H1 (cell line): ENCODE data around the gene DPP10. TPM values are rescaled to one million over a fixed set of nuclear protein-coding genes. Genes with fewer than 3 reads are reported as not detected.

ENCODE experiments used
- CTCF ChIA-PET: fragments of 300-600 bp; sonication (Branson Sonifier 250); formaldehyde crosslinking; loops from one replicate; lab custom pipeline; 2021; ENCODE audit not compliant: partially characterized antibody; lab: Charles Lee
- POLR2A ChIA-PET: fragments of 300-600 bp; sonication (Branson Sonifier 250); formaldehyde crosslinking; loops from one replicate; lab custom pipeline; 2021; ENCODE audit warnings: inconsistent platforms; ENCODE audit not compliant: partially characterized antibody; lab: Charles Lee
- DNase-seq, 2 experiments: peaks; one replicate each; pipeline versions ENCODE4 v3.0.0 to v3.0.0-alpha.2; 2010 to 2022; ENCODE audit warnings: low spot score in 2 of 2, low read depth in 1 of 2, mixed read lengths in 1 of 2
- FAIRE-seq: peaks from 2 replicates; lab custom pipeline; 2011; peaks lifted over from hg19 to GRCh38; lab: Jason Lieb, UNC
- H2AFZ ChIP-seq: 2 replicates; pipeline ENCODE4 v1.8.1; 2012; ENCODE audit warnings: low read length, inconsistent platforms
- H2AK5ac ChIP-seq: 2 replicates; pipeline ENCODE4 v1.6.1; 2013; ENCODE audit warnings: low read depth, low read length
- H2BK120ac ChIP-seq: replicated peaks from 2 replicates; pipeline ENCODE3; 2013; ENCODE audit warnings: low read depth, low read length, inconsistent platforms
- H2BK12ac ChIP-seq: 2 replicates; pipeline ENCODE4 v1.6.1; 2013; ENCODE audit warnings: low read depth, low read length
- H2BK15ac ChIP-seq: 2 replicates; pipeline ENCODE4 v1.6.1; 2013; ENCODE audit warnings: low read length
- H2BK20ac ChIP-seq: 2 replicates; pipeline ENCODE4 v1.6.1; 2013; ENCODE audit warnings: low read length
- H2BK5ac ChIP-seq: 2 replicates; pipeline ENCODE4 v1.6.1; 2013; ENCODE audit warnings: low read depth, low read length
- H3K14ac ChIP-seq: 2 replicates; pipeline ENCODE4 v1.6.1; 2013; ENCODE audit warnings: inconsistent platforms; ENCODE audit not compliant: insufficient read length
- H3K18ac ChIP-seq: 2 replicates; pipeline ENCODE4 v1.6.1; 2013; ENCODE audit warnings: low read length; ENCODE audit errors: extremely low read depth
- H3K23ac ChIP-seq: 2 replicates; pipeline ENCODE4 v1.6.1; 2013; ENCODE audit warnings: inconsistent platforms; ENCODE audit not compliant: insufficient read length
- H3K23me2 ChIP-seq: 2 replicates; pipeline ENCODE4 v1.6.1; 2013; ENCODE audit warnings: low read depth, low read length
- H3K27ac ChIP-seq: 2 replicates; pipeline ENCODE4 v1.6.1; 2011; ENCODE audit warnings: low read depth, low read length, inconsistent platforms
- H3K27me3 ChIP-seq, 4 experiments: replicated peaks in 1 of 4; 1 replicate in 1 of 4; 2 replicates in 3 of 4; pipeline versions ENCODE4 v1.6.1 to v1.8.1; 2011 to 2013; ENCODE audit warnings: low read length in 3 of 4, mild to moderate bottlenecking in 3 of 4, inconsistent platforms in 2 of 4, mixed read lengths in 2 of 4, moderate library complexity in 1 of 4; ENCODE audit not compliant: control insufficient read depth in 3 of 4, insufficient read depth in 3 of 4; ENCODE audit errors: extremely low read depth in 1 of 4
- H3K36me3 ChIP-seq, 4 experiments: 2 replicates each; pipeline versions ENCODE4 v1.6.1 to v1.8.1; 2011 to 2013; ENCODE audit warnings: mild to moderate bottlenecking in 4 of 4, low read length in 3 of 4, moderate library complexity in 2 of 4, control low read depth in 1 of 4, inconsistent platforms in 1 of 4; ENCODE audit not compliant: insufficient read depth in 4 of 4, control insufficient read depth in 2 of 4
- H3K4ac ChIP-seq: replicated peaks from 2 replicates; pipeline ENCODE3; 2013; ENCODE audit warnings: low read length, low read depth, mixed read lengths, inconsistent platforms; ENCODE audit not compliant: insufficient read length
- H3K4me1 ChIP-seq, 4 experiments: replicated peaks in 1 of 4; 1 replicate in 1 of 4; 2 replicates in 3 of 4; pipeline versions ENCODE4 v1.6.1 to v1.8.1; 2011 to 2013; ENCODE audit warnings: low read length in 3 of 4, inconsistent platforms in 2 of 4, mixed read lengths in 1 of 4; ENCODE audit not compliant: insufficient read depth in 4 of 4, control insufficient read depth in 3 of 4
- H3K4me2 ChIP-seq, 2 experiments: 2 replicates each; pipeline versions ENCODE4 v1.6.1 to v1.8.1; 2011 to 2013; ENCODE audit warnings: low read depth in 2 of 2, low read length in 2 of 2, control low read depth in 1 of 2, inconsistent platforms in 1 of 2, mild to moderate bottlenecking in 1 of 2; ENCODE audit not compliant: insufficient read depth in 1 of 2
- H3K4me3 ChIP-seq, 4 experiments: fragments of 200-600, 300-600 bp in 1 of 4; sonication (generic), shearing (Covaris generic), sonication (Bioruptor Twin) in 1 of 4; 2 replicates each; pipeline versions ENCODE4 v1.5.1 to v1.8.1; 2011 to 2016; ENCODE audit warnings: low read length in 4 of 4, low read depth in 3 of 4, control low read depth in 2 of 4, inconsistent platforms in 2 of 4, mild to moderate bottlenecking in 2 of 4, mixed read lengths in 1 of 4, moderate library complexity in 1 of 4; ENCODE audit not compliant: insufficient read depth in 2 of 4; ENCODE audit errors: extremely low read depth in 1 of 4
- H3K56ac ChIP-seq: replicated peaks from 2 replicates; pipeline ENCODE3; 2013; ENCODE audit warnings: low read depth, mild to moderate bottlenecking, mixed read lengths, low read length, inconsistent platforms; ENCODE audit not compliant: insufficient read length
- H3K79me1 ChIP-seq: 2 replicates; pipeline ENCODE4 v1.6.1; 2013; ENCODE audit warnings: low read depth, low read length, control low read depth
- H3K79me2 ChIP-seq, 2 experiments: 2 replicates each; pipeline versions ENCODE4 v1.6.1 to v1.8.1; 2012 to 2013; ENCODE audit warnings: low read length in 2 of 2, mild to moderate bottlenecking in 2 of 2, inconsistent platforms in 1 of 2; ENCODE audit not compliant: insufficient read depth in 2 of 2, control insufficient read depth in 1 of 2
- H3K9ac ChIP-seq, 4 experiments: replicated peaks in 1 of 4; 1 replicate in 1 of 4; 2 replicates in 3 of 4; pipeline versions ENCODE4 v1.6.1 to v1.8.1; 2011 to 2013; ENCODE audit warnings: low read depth in 3 of 4, low read length in 3 of 4, control low read depth in 2 of 4, mild to moderate bottlenecking in 2 of 4, moderate library complexity in 2 of 4, inconsistent platforms in 1 of 4; ENCODE audit errors: extremely low read depth in 1 of 4
- H3K9me3 ChIP-seq, 2 experiments: 2 replicates each; pipeline versions ENCODE4 v1.6.1 to v1.8.1; 2012 to 2013; ENCODE audit warnings: mild to moderate bottlenecking in 2 of 2, moderate library complexity in 2 of 2, control low read depth in 1 of 2, inconsistent platforms in 1 of 2, low read depth in 1 of 2, low read length in 1 of 2, mixed read lengths in 1 of 2; ENCODE audit not compliant: insufficient read depth in 2 of 2
- H4K20me1 ChIP-seq, 2 experiments: replicated peaks in 1 of 2; 2 replicates each; pipeline versions ENCODE3 to v1.8.1; 2011 to 2013; ENCODE audit warnings: inconsistent platforms in 2 of 2, low read length in 2 of 2, mild to moderate bottlenecking in 1 of 2; ENCODE audit not compliant: insufficient read depth in 2 of 2, control insufficient read depth in 1 of 2
- H4K5ac ChIP-seq: 2 replicates; pipeline ENCODE4 v1.6.1; 2013; ENCODE audit warnings: low read length, low read depth, mixed read lengths, inconsistent platforms; ENCODE audit not compliant: insufficient read length
- H4K8ac ChIP-seq: 2 replicates; pipeline ENCODE4 v1.8.0; 2013; ENCODE audit warnings: mild to moderate bottlenecking, moderate library complexity, low read length, inconsistent platforms; ENCODE audit not compliant: insufficient read depth; ENCODE audit errors: extremely low read depth
- H4K91ac ChIP-seq: replicated peaks from 2 replicates; pipeline ENCODE3; 2013; ENCODE audit warnings: low read length, mixed read lengths, inconsistent platforms; ENCODE audit not compliant: insufficient read length
- ATF2 ChIP-seq: IDR thresholded peaks from 2 replicates; pipeline ENCODE4 v1.6.1; 2012; ENCODE audit warnings: low read length, inconsistent platforms
- ATF3 ChIP-seq: IDR thresholded peaks from 2 replicates; pipeline ENCODE4 v1.6.1; 2011; ENCODE audit warnings: low read depth, mild to moderate bottlenecking, low read length; ENCODE audit not compliant: insufficient read depth
- BACH1 ChIP-seq: IDR thresholded peaks from 2 replicates; pipeline ENCODE4 v1.6.1; 2012; ENCODE audit warnings: low read length, improper control_type of control experiment
- CBX5 ChIP-seq: fragments of 300-800, 300-1000 bp; sonication (generic); IDR thresholded peaks from 2 replicates; pipeline ENCODE4 v1.7.1; 2016; ENCODE audit warnings: antibody characterized with exemption, low read length, low read depth
- CTBP2 ChIP-seq: IDR thresholded peaks from 2 replicates; pipeline ENCODE4 v1.7.0; 2011; ENCODE audit warnings: borderline replicate concordance, mild to moderate bottlenecking, moderate library complexity, mixed read lengths, low read length; ENCODE audit not compliant: insufficient read depth, insufficient read length
- HDAC2 ChIP-seq, 2 experiments: fragments of 300-600 bp in 1 of 2; sonication (generic) in 1 of 2; IDR thresholded peaks; 2 replicates each; pipeline ENCODE4 v1.6.1; 2011 to 2012; ENCODE audit warnings: low read depth in 2 of 2, low read length in 2 of 2, mild to moderate bottlenecking in 2 of 2, moderate library complexity in 2 of 2, borderline replicate concordance in 1 of 2, inconsistent platforms in 1 of 2
- POLR2AphosphoS5 ChIP-seq: IDR thresholded peaks from 2 replicates; pipeline ENCODE4 v1.6.1; 2011; ENCODE audit warnings: low read depth, low read length
- POU5F1 ChIP-seq: IDR thresholded peaks from 2 replicates; pipeline ENCODE4 v1.6.1; 2011; ENCODE audit warnings: low read depth, mild to moderate bottlenecking, low read length, moderate library complexity
- RNF2 ChIP-seq: fragments of 200-900, 300-1000 bp; sonication (generic); IDR thresholded peaks from 2 replicates; pipeline ENCODE4 v1.7.1; 2016; ENCODE audit warnings: borderline replicate concordance, low read depth, mild to moderate bottlenecking, antibody characterized with exemption, low read length; ENCODE audit not compliant: poor library complexity, severe bottlenecking; ENCODE audit errors: missing control alignments
- SIX5 ChIP-seq: IDR thresholded peaks from 2 replicates; pipeline ENCODE4 v1.6.1; 2011; ENCODE audit warnings: mild to moderate bottlenecking, low read depth, low read length
- WGBS, 2 experiments: shearing (Covaris generic) in 1 of 2; methylation state at CpG; one replicate each; pipeline versions ENCODE4 v1.1.6 to v1.1.7; 2013 to 2015; ENCODE audit warnings: low lambda C conversion rate in 2 of 2, mixed read lengths in 2 of 2, inconsistent platforms in 1 of 2, low coverage in 1 of 2, missing lambda C conversion rate in 1 of 2; ENCODE audit not compliant: insufficient replicate concordance in 2 of 2, insufficient coverage in 1 of 2, insufficient read length in 1 of 2; ENCODE audit errors: extremely low coverage in 1 of 2, missing lambda C conversion rate in 1 of 2; 5-methylcytosine and 5-hydroxymethylcytosine counted together
- polyA plus RNA-seq, 7 experiments: library from polyadenylated mRNA; depleted of rRNA in 3 of 7; stranded (reverse) in 5 of 7; unstranded in 2 of 7; fragments of >200 nt in 5 of 7; fragments of 200-250 nt in 2 of 7; gene quantifications; 1 replicate in 5 of 7; 2 replicates in 1 of 7; 4 replicates in 1 of 7; pipeline versions ENCODE4 v1.2.1 to v1.2.3, GENCODE V29; 2011 to 2013; ENCODE audit warnings: missing spikeins in 2 of 7, mixed read lengths in 2 of 7
- total RNA-seq: library from RNA; stranded (reverse); fragmentation: NEBNext Ultra II Directional; extraction: Animal tissue kit (Norgen Biotek cat#: 25700); gene quantifications from 2 replicates; pipeline ENCODE4 v1.2.1, GENCODE V29; 2021

DPP10 gene
- total and polyA plus RNA-seq, 2 of the 8 experiments (the other 6 are each of a cell fraction or from before 2014, with no cell fraction given) = 3.3 to 7.2 TPM

GRCh38 chr2:115874427-115874826, 1432.0 kb downstream of the DPP10 start:
- H4K5ac ChIP-seq = no peak overlapping the region
- H2BK120ac ChIP-seq = no peak overlapping the region
- H3K79me1 ChIP-seq = no peaks in the 10 kb centered on the region
- no peak overlapping the region for H4K8ac ChIP-seq
- ChIA-PET POLR2A (interaction anchor here (1.1 kb wide), 1 partner anchor 24 kb away, joined by 3 read pairs; no protein-coding TSS in a partner anchor), CTCF (interaction anchor here (0.7 to 1.2 kb wide), 2 partner anchors 21 to 96 kb away, joined by 3 read pairs; no protein-coding TSS in a partner anchor)
- no peaks in the 10 kb centered on the region for H3K23me2 ChIP-seq
- H3K79me2 ChIP-seq = no peaks in the 10 kb centered on the region
- H2AFZ ChIP-seq = no peak overlapping the region
- H4K20me1 ChIP-seq = no peaks in the 10 kb centered on the region
- H3K4ac ChIP-seq = no peak overlapping the region
- H2BK15ac ChIP-seq = no peak overlapping the region
- no peak overlapping the region for H3K56ac ChIP-seq
- H3K14ac ChIP-seq = no peak overlapping the region
- DNase-seq (no peak), FAIRE-seq (no peak)
- H3K27ac ChIP-seq = no peak overlapping the region
- H3K23ac ChIP-seq = no peak overlapping the region
- WGBS, 2 experiments = 90% methylated on average over 3 of the region's 3 CpGs; no CpG with 5 or more reads in 1 of the 2 experiments
- no peak overlapping the region for H2BK12ac ChIP-seq
- no peak overlapping the region for H3K18ac ChIP-seq
- H3K4me2 ChIP-seq = no peak overlapping the region
- H3K9ac ChIP-seq = no peak overlapping the region
- H2BK20ac ChIP-seq = no peak overlapping the region
- no peaks in the 10 kb centered on the region for H3K27me3 ChIP-seq
- no peak overlapping the region for H4K91ac ChIP-seq
- H2AK5ac ChIP-seq = no peak overlapping the region
- no peak overlapping the region for H3K4me3 ChIP-seq
- no peaks in the 10 kb centered on the region for H3K9me3 ChIP-seq
- no peaks in the 10 kb centered on the region for H3K4me1 ChIP-seq
- no peaks in the 10 kb centered on the region for H3K36me3 ChIP-seq
- no peak overlapping the region for H2BK5ac ChIP-seq
- no peak for TF ChIP-seq ATF3
- TF ChIP-seq SIX5 = no peak
- no peak for TF ChIP-seq CBX5
- TF ChIP-seq POU5F1 = no peak
- no peak for TF ChIP-seq BACH1
- TF ChIP-seq POLR2AphosphoS5 = no peak
- no peak for TF ChIP-seq HDAC2 (IDR thresholded peaks at IDR 0.05; ENCODE audit: borderline replicate concordance in 1 of 2, low read depth in 2 of 2, low read length in 2 of 2)
- TF ChIP-seq CTBP2 = no peak
- TF ChIP-seq ATF2 = no peak
- no peak for TF ChIP-seq RNF2
